Esophagus squamous epithelium (tissue), 4 donors: ENCODE results near the gene DHX15.

Source experiments
- CTCF ChIP-seq, 6 experiments: fragments of 450-650 bp in 4 of 6; fragments of 200-600 bp in 2 of 6; sonication (generic) in 2 of 6; IDR thresholded peaks; one replicate each; pipeline ENCODE4 v1.5.1; 2016 to 2019; ENCODE audit warnings: antibody characterized with exemption in 6 of 6, mild to moderate bottlenecking in 4 of 6, moderate library complexity in 4 of 6
- POLR2A ChIP-seq, 4 donors: fragments of 450-650 bp; IDR thresholded peaks; one replicate each; pipeline ENCODE4 v1.6.1; 2017; ENCODE audit warnings: antibody characterized with exemption in 4 of 4, mild to moderate bottlenecking in 4 of 4, moderate library complexity in 3 of 4

DNA sequence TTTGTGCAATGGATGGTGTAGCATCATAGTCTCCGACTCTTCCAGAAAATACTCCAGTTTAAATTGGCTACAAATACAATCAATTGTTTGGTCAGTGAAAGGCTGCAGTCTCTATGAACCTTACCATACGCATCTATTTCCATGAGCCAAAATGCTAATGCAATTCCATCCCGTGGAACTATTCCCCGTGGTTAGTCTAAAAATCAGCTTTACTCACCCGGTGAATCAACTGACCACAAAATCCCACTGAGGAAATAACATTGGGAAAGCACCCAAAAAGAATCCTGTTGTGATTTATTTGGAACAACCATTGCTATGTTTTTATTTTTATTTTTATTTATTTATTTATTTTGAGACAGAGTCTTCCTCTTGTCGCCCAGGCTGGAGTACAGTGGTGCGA lies 87.1 kb downstream of the DHX15 start:
- TF ChIP-seq POLR2A (IDR thresholded peaks at IDR 0.05): no peak
- no peak for TF ChIP-seq CTCF (IDR thresholded peaks at IDR 0.05)
